Heart right ventricle (tissue), 16 donors: ENCODE results near the gene PRIM1. TPM values are rescaled to one million over a fixed set of nuclear protein-coding genes. Genes with fewer than 3 reads are reported as not detected.
"Not testable (repeated sequence)": the region's sequence is repeated elsewhere in the genome, so short reads cannot be mapped to it uniquely, and the experiment has no call there.

Experiments
- ATAC-seq, 8 donors: fragments of 200-7000 bp; cut with Tn5 transposase; one replicate each; pipeline ENCODE4 v1.9.1; 2020; ENCODE audit warnings: mild to moderate bottlenecking in 8 of 8, moderate library complexity in 8 of 8, moderate number of reproducible peaks in 1 of 8
- DNase-seq, 2 donors: peaks; one replicate each; pipeline ENCODE4 v3.0.0-alpha.2; 2020
- H3K27ac ChIP-seq, 10 donors: fragments of 200-600 bp; sonication (generic) in 2 of 10; one replicate each; pipeline versions ENCODE4 v1.5.0 to v1.8.0; 2020 to 2022; ENCODE audit warnings: mild to moderate bottlenecking in 3 of 10
- H3K27me3 ChIP-seq, 7 donors: fragments of 200-600 bp; one replicate each; pipeline ENCODE4 v1.8.0; 2021 to 2022; ENCODE audit warnings: mild to moderate bottlenecking in 2 of 7
- H3K36me3 ChIP-seq, 9 donors: fragments of 200-600 bp; sonication (generic) in 1 of 9; one replicate each; pipeline versions ENCODE4 v1.5.0 to v1.8.0; 2020 to 2022; ENCODE audit warnings: mild to moderate bottlenecking in 2 of 9
- H3K4me1 ChIP-seq, 9 donors: fragments of 200-600 bp; sonication (generic) in 1 of 9; one replicate each; pipeline versions ENCODE4 v1.5.0 to v1.8.0; 2020 to 2022; ENCODE audit warnings: mild to moderate bottlenecking in 4 of 9
- H3K4me3 ChIP-seq, 10 donors: fragments of 200-600 bp; sonication (generic) in 2 of 10; one replicate each; pipeline versions ENCODE4 v1.5.0 to v1.8.0; 2020 to 2022; ENCODE audit warnings: mild to moderate bottlenecking in 7 of 10, moderate library complexity in 2 of 10
- H3K9me3 ChIP-seq, 11 donors: fragments of 200-600 bp in 10 of 11; sonication (generic) in 2 of 11; one replicate each; pipeline versions ENCODE4 v1.5.0 to v1.8.0; 2013 to 2022; ENCODE audit warnings: mild to moderate bottlenecking in 2 of 11, control low read depth in 1 of 11, moderate library complexity in 1 of 11
- WGBS, 2 donors: extraction: QIAGEN DNeasy Blood & Tissue Kit; methylation state at CpG; one replicate each; pipeline ENCODE4 v1.1.7; 2013; ENCODE audit warnings: inconsistent platforms in 1 of 2; 5-methylcytosine and 5-hydroxymethylcytosine counted together
- intact Hi-C, 10 donors: fragments of 100-400 bp; cut with DNase I; formaldehyde crosslinking; loops; one replicate each; pipeline versions ENCODE4 v1.11.1 to v1.14.2; 2022
- polyA plus RNA-seq, 2 donors: library from polyadenylated mRNA; stranded (reverse); fragments of 200-250 nt; gene quantifications; one replicate each; pipeline ENCODE4 v1.2.3, GENCODE V29; 2013
- total RNA-seq, 10 donors: library from RNA; stranded (reverse); fragmentation: NEBNext Ultra II Directional in 3 of 10; extraction: Animal tissue kit (Norgen Biotek cat#: 25700) in 3 of 10; gene quantifications; one replicate each; pipeline versions ENCODE4 v1.2.1 to v1.2.4, GENCODE V29; 2021 to 2023
- TF ChIP-seq, protein P1 (sequence below), 9 donors: fragments of 200-600 bp; sonication (generic) in 2 of 9; IDR thresholded peaks; one replicate each; pipeline versions ENCODE4 v1.5.0 to v1.8.0; 2021 to 2022; ENCODE audit warnings: antibody characterized with exemption in 9 of 9, mild to moderate bottlenecking in 5 of 9, moderate library complexity in 1 of 9
- donor health status: Arrhythmogenic right ventricular cardiomyopathy.
- donor health status: ischemic (EF 13 %, LVEDD 7.1; RV severe dilation, severe dysfunction).
- donor health status: healthy with polysubstance abuse.
- donor health status: DM: no; HTN: yes; CAD: no.
- donor health status: DM: no; HTN: no; CAD: no.
- donor health status: ischemic (EF 25% LVEDD 6.9; RV normal size, moderate dysfunction).
- donor health status: ischemic (EF 25% LVEDD 5.7; RV mildly dilated, moderate dysfunction).
- donor health status: healthy.
- donor health status: DM: yes; HTN: yes; CAD: no.
- donor health status: Ischemic cardiomyopathy.
- donor health status: ischemic (EF 35%, LVEDD 5.7; RV mildly dilated, moderate dysfunction).
- donor health status: nonischemic (EF 11% LVEDD 7.7; RV severe dilation, severe dysfunction).
- donor health status: DM: yes; HTN: yes; CAD: no.
- donor health status: PGD.
- donor health status: ischemic (EF 29% LVEDD 5.4; RV normal size, mild dysfunction).
- donor health status: nonischemic (EF 23%, LVEDD 6.1; RV moderate dilation, normal function).

The PRIM1 gene
- total and polyA plus RNA-seq, 12 donors: 1.8 to 4.7 (median 3.0) TPM

- no peak for DNase-seq
- H3K27ac ChIP-seq: peak overlapping the region in 1 of 10 donors; percentile 66
- TF ChIP-seq, protein P1, sequence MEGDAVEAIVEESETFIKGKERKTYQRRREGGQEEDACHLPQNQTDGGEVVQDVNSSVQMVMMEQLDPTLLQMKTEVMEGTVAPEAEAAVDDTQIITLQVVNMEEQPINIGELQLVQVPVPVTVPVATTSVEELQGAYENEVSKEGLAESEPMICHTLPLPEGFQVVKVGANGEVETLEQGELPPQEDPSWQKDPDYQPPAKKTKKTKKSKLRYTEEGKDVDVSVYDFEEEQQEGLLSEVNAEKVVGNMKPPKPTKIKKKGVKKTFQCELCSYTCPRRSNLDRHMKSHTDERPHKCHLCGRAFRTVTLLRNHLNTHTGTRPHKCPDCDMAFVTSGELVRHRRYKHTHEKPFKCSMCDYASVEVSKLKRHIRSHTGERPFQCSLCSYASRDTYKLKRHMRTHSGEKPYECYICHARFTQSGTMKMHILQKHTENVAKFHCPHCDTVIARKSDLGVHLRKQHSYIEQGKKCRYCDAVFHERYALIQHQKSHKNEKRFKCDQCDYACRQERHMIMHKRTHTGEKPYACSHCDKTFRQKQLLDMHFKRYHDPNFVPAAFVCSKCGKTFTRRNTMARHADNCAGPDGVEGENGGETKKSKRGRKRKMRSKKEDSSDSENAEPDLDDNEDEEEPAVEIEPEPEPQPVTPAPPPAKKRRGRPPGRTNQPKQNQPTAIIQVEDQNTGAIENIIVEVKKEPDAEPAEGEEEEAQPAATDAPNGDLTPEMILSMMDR (IDR thresholded peaks at IDR 0.05): no peak
- peaks cover 0 to 45% (median 11%) of the 10 kb centered on the region in 9 donors for H3K36me3 ChIP-seq
- intact Hi-C loops: loop anchor here in 2 of 10 donors (5.0 to 10.0 kb wide), 2 partner anchors 315 to 317 kb away; no protein-coding TSS in a partner anchor
- H3K27me3 ChIP-seq: no peaks in the 10 kb centered on the region
- H3K4me3 ChIP-seq: no peak overlapping the region
- H3K9me3 ChIP-seq: no peaks in the 10 kb centered on the region
- no peak for ATAC-seq
- peaks cover 0 to 33% (median 9%) of the 10 kb centered on the region in 9 donors for H3K4me1 ChIP-seq
Observed at GRCh38 chr12:56749853-56750252, 2.3 kb downstream of the PRIM1 start.

GRCh38 chr12:56749359-56749758 lies 2.8 kb downstream of the PRIM1 start:
- no peak overlapping the region for H3K4me3 ChIP-seq
- DNase-seq: no peak
- 74 to 83% methylated on average over 2 of the region's 2 CpGs for WGBS, 2 donors
- peak overlapping the region in 1 of 10 donors; percentile 66 for H3K27ac ChIP-seq
- H3K36me3 ChIP-seq: peaks cover 0 to 50% (median 11%) of the 10 kb centered on the region in 9 donors
- intact Hi-C loops: no loop called here
- no peaks in the 10 kb centered on the region for H3K9me3 ChIP-seq
- H3K27me3 ChIP-seq: no peaks in the 10 kb centered on the region
- TF ChIP-seq, protein P1 (IDR thresholded peaks at IDR 0.05): no peak
- H3K4me1 ChIP-seq: peaks cover 0 to 33% (median 9%) of the 10 kb centered on the region in 9 donors
- no peak for ATAC-seq

- DNase-seq (no peak), ATAC-seq (no peak)
- TF ChIP-seq, protein P1 (IDR thresholded peaks at IDR 0.05): no peak
- Histone ChIP-seq H3K9me3 (no peaks in the 10 kb centered on the region), H3K36me3 (peaks cover 0 to 38% (median 0%) of the 10 kb centered on the region in 9 donors), H3K27me3 (no peaks in the 10 kb centered on the region), H3K27ac (no peak overlapping the region), H3K4me3 (no peak overlapping the region), H3K4me1 (peaks cover 0 to 18% (median 11%) of the 10 kb centered on the region in 9 donors)
- intact Hi-C loops: loop anchor here in 3 of 10 donors (5.0 to 10.0 kb wide), 3 partner anchors 83 to 93 kb away; partner anchors contain the start of genes ATP5F1B (in 1 of the 3) and BAZ2A (in 1 of the 3)
- WGBS, 2 donors: 95 to 96% methylated on average over 11 of the region's 11 CpGs
Observed at GRCh38 chr12:56728139-56728861, 23.8 kb downstream of the PRIM1 start.

GRCh38 chr12:56726196-56726675 lies 25.9 kb downstream of the PRIM1 start:
- ATAC-seq: not testable (repeated sequence)
- intact Hi-C loops: loop anchor here in 4 of 10 donors (2.0 to 10.0 kb wide), 4 partner anchors 27 to 91 kb away; partner anchors contain the start of genes ATP5F1B (in 1 of the 4), BAZ2A (in 1 of the 4) and PRIM1 (in 1 of the 4)

More at GRCh38 chr12:56726196-56726675, 25.9 kb downstream of the PRIM1 start:
- H3K4me1 ChIP-seq: peaks cover 10 to 38% (median 32%) of the 10 kb centered on the region in 9 donors
- not testable (repeated sequence) for DNase-seq, H3K27me3 ChIP-seq, H3K9me3 ChIP-seq
- peaks cover 0 to 39% (median 0%) of the 10 kb centered on the region in 9 donors for H3K36me3 ChIP-seq
- H3K27ac ChIP-seq: peak overlapping the region in 9 of 10 donors; percentile 83 to 96 (median 93)
- H3K4me3 ChIP-seq: peak overlapping the region in 7 of 10 donors; percentile 74 to 99 (median 89)
- WGBS, 2 donors: 89 to 90% methylated on average over 15 of the region's 15 CpGs
